ENCODE data around the gene CAPN6.
A peak's percentile ranks its signal among the peaks of the same experiment; 100 is the strongest.

CAPN6 gene

GRCh38 chrX:111270339-111270738 lies at the start of gene CAPN6:
CAPN6 (minus strand) TSS chrX:111270483; CDS start chrX:111263936, 6,547 bp downstream.
- DNase-seq, result peak; percentile 20

GRCh38 chrX:111319451-111319850 lies 49.2 kb upstream of the CAPN6 start:
- peak; percentile 18 for DNase-seq

- no peak for DNase-seq
Measured at GRCh38 chrX:111318901-111319300, 48.6 kb upstream of the CAPN6 start.

GRCh38 chrX:111309083-111309482 lies 38.8 kb upstream of the CAPN6 start:
- no peak for DNase-seq

- no peak for DNase-seq
Measured at GRCh38 chrX:111308039-111308438, 37.8 kb upstream of the CAPN6 start.

- DNase-seq, result no peak
Measured at GRCh38 chrX:111302284-111302683, 32.0 kb upstream of the CAPN6 start.

- peak; percentile 87 for DNase-seq
Measured at GRCh38 chrX:111288841-111289240, 18.6 kb upstream of the CAPN6 start.

- DNase-seq, result peak; percentile 17
Measured at GRCh38 chrX:111284631-111285293, 14.5 kb upstream of the CAPN6 start.

- no peak for DNase-seq
Measured at GRCh38 chrX:111283446-111283845, 13.2 kb upstream of the CAPN6 start.

- DNase-seq, result no peak
Measured at GRCh38 chrX:111282991-111283390, 12.7 kb upstream of the CAPN6 start.

GRCh38 chrX:111282139-111282538 lies 11.9 kb upstream of the CAPN6 start:
- DNase-seq, result no peak

GRCh38 chrX:111268506-111268905 lies 1.8 kb downstream of the CAPN6 start:
- DNase-seq, result no peak

GRCh38 chrX:111265486-111265885 lies 4.8 kb downstream of the CAPN6 start:
- peak; percentile 73 for DNase-seq

GRCh38 chrX:111264385-111264784 lies 5.9 kb downstream of the CAPN6 start:
- DNase-seq, result peak; percentile 4

GRCh38 chrX:111262086-111262485 lies 8.2 kb downstream of the CAPN6 start:
- no peak for DNase-seq

- no peak for DNase-seq
Measured at GRCh38 chrX:111260451-111260850, 9.8 kb downstream of the CAPN6 start.

GRCh38 chrX:111259559-111259958 lies 10.7 kb downstream of the CAPN6 start:
- DNase-seq, result peak; percentile 36

GRCh38 chrX:111257733-111258132 lies 12.6 kb downstream of the CAPN6 start:
- DNase-seq, result no peak

GRCh38 chrX:111254896-111255693 lies 15.2 kb downstream of the CAPN6 start:
- no peak for DNase-seq

- peak; percentile 62 for DNase-seq
Measured at GRCh38 chrX:111244235-111244750, 26.0 kb downstream of the CAPN6 start.

- DNase-seq, result no peak
Measured at GRCh38 chrX:111216293-111216801, 53.9 kb downstream of the CAPN6 start.

- no peak for DNase-seq
Measured at GRCh38 chrX:111207851-111208250, 62.4 kb downstream of the CAPN6 start.

- DNase-seq, result peak; percentile 5
Measured at GRCh38 chrX:111200327-111200726, 70.0 kb downstream of the CAPN6 start.

GRCh38 chrX:111199505-111199904 lies 70.8 kb downstream of the CAPN6 start:
- no peak for DNase-seq
